HL-60 (cell line): ENCODE results near the gene IRAK3.

ENCODE experiments used
- CTCF ChIP-seq: IDR thresholded peaks from one replicate; pipeline ENCODE4 v1.5.1; 2011; ENCODE audit warnings: low read length, control low read depth, inconsistent platforms; ENCODE audit not compliant: insufficient read depth
- GABPA ChIP-seq: IDR thresholded peaks from 2 replicates; pipeline ENCODE4 v1.6.1; 2012; ENCODE audit warnings: low read depth
- POLR2AphosphoS5 ChIP-seq: IDR thresholded peaks from 2 replicates; pipeline ENCODE4 v1.6.1; 2012; ENCODE audit warnings: low read depth
- SPI1 ChIP-seq: IDR thresholded peaks from 2 replicates; pipeline ENCODE4 v1.6.1; 2012; ENCODE audit warnings: low read depth, mild to moderate bottlenecking, borderline replicate concordance

- no peak for TF ChIP-seq CTCF
- no peak for TF ChIP-seq GABPA
- TF ChIP-seq POLR2AphosphoS5: no peak
- TF ChIP-seq SPI1: no peak
Measured at GRCh38 chr12:66290716-66291200, 101.7 kb downstream of the IRAK3 start.
